ENCODE data around the gene SPATA20.

Gene SPATA20

DNA sequence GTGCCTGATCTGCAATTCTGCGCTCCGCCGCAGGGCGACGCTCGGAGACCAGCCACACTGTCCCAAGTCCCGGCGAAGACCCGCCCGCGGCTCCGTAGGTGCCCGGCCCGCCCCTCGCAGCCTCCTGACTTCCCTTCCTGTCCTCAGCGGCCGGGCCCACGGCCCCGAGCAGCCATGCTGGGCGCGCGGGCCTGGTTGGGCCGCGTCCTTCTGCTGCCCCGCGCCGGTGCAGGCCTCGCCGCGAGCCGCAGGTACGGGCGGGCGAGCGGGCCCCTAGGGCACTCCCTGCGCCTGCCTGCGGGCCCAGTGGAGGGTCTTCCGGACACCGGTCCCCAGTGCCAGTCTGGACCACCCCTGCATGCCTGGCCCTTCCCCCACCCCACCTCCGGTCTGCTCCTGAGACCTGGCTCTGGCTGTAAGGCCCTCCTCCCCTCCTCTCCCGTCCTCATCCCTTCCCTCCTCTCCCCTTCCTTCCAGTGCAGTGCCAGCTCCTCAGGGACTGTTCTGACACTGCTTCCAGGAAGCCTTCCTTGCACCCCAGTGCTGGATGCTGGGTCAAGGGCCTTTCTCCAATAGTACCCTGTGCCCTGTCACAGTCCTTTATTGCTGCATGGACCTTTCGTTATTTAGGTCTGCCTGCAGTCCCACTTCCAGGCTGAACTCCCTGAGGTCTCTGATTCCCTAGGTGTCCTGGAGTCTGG is at the start of gene SPATA20:
SPATA20 (plus strand) TSS at position 140 of the 701 bp plus-strand sequence; CDS start at position 175, 35 bp downstream.
- Histone ChIP-seq H3K36me3 (ENCODE audit: insufficient read depth, low read length) (no peaks in the 10 kb centered on the region), H3K9ac (ENCODE audit: low read depth, low read length) (peak within 1 kb of the TSS; percentile 72), H3K4me1 (ENCODE audit: insufficient read depth, low read length) (peaks cover 8% of the 10 kb centered on the region; the same call in 1 of the 2 replicates), H3K9me3 (ENCODE audit: control insufficient read depth, insufficient read depth, low read length) (no peaks in the 10 kb centered on the region)

DNA sequence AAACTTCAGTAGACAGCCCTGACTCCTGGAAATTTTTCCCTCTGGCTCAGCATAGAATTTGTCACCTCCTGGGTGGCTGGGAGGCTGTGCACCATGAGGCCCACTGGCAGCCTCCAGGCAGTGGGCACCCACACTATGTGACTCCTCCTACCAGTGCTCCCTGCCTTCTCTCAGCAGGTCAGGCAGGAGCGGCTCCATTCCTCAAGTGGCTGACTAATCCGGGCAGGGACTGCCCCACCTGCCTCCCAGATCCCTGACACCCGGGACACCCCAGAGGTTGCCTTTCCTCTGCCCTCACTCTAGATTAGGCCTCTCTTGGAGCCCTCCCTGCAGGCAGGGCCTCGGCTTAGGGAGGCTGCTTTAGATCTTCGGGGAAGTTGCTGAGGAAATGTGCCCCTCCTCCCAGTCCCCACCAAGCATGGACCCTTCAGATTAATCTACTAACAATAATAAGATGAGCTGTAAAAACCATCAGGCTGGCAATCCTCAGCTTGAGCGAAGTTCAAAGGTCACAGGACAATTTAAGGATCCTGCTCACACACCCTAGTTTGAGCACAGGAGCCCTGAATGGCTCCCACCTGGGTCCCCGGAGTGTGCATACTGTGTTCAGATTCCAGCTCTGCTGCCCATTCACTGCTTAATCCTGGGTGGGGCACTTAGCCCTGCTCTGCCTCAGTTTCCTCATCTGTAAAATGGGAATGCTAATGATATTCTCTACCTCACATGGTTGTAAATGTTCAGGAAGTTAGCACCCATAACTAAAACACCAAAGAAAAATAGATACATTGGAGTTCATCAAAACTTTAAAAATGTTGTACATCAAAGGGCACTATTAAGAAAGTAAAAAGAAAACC is 48.7 kb upstream of the SPATA20 start:
- Histone ChIP-seq H3K9me3 (ENCODE audit: control insufficient read depth, insufficient read depth, low read length) (no peaks in the 10 kb centered on the region), H3K9ac (ENCODE audit: low read depth, low read length) (no peak overlapping the region), H3K4me1 (ENCODE audit: insufficient read depth, low read length) (no peaks in the 10 kb centered on the region), H3K36me3 (ENCODE audit: insufficient read depth, low read length) (no peaks in the 10 kb centered on the region)

DNA sequence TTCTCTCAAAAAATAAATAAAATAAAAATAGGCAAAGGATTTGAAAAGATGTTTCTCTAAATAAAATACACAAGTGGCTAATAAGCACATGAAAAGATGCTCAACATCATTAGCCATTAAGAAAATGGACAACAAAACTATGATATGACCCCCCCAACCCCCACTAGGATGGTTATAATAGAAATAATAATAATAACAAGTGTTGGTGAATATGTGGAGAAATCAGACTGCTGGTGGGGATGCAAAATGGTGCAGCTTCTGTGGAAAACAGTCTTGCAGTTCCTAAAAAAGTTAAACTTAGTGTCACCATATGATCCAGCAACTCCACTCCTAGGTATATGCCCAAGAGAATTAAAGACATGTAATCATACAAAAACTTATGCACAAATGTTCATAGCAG is 47.7 kb upstream of the SPATA20 start:
- no peaks in the 10 kb centered on the region for H3K9me3 ChIP-seq (ENCODE audit: control insufficient read depth, insufficient read depth, low read length)
- H3K9ac ChIP-seq (ENCODE audit: low read depth, low read length): no peak overlapping the region
- peaks cover 7% of the 10 kb centered on the region; the same call in 1 of the 2 replicates for H3K4me1 ChIP-seq (ENCODE audit: insufficient read depth, low read length)
- H3K36me3 ChIP-seq (ENCODE audit: insufficient read depth, low read length): no peaks in the 10 kb centered on the region

DNA sequence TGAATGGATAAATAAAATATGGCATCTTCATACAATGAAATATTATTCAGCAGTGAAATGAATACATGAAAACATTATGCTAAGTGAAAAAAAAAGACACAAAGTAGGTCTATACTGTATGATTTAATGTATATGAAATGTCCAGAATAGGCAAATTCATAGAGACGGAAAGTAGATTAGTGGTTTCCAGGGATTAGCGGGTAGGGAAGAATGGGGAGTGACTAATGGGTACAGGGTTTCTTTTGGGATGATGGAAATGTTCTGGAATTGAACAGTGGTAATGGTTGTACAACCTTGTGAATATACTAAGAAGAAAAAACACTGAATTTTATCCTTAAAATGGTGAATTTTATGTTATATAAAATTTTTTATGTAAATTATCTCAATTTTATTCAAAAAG is 47.3 kb upstream of the SPATA20 start:
- H3K4me1 ChIP-seq (ENCODE audit: insufficient read depth, low read length): peaks cover 8% of the 10 kb centered on the region; the same call in 1 of the 2 replicates
- H3K9me3 ChIP-seq (ENCODE audit: control insufficient read depth, insufficient read depth, low read length): no peaks in the 10 kb centered on the region
- H3K9ac ChIP-seq (ENCODE audit: low read depth, low read length): no peak overlapping the region
- H3K36me3 ChIP-seq (ENCODE audit: insufficient read depth, low read length): no peaks in the 10 kb centered on the region

DNA sequence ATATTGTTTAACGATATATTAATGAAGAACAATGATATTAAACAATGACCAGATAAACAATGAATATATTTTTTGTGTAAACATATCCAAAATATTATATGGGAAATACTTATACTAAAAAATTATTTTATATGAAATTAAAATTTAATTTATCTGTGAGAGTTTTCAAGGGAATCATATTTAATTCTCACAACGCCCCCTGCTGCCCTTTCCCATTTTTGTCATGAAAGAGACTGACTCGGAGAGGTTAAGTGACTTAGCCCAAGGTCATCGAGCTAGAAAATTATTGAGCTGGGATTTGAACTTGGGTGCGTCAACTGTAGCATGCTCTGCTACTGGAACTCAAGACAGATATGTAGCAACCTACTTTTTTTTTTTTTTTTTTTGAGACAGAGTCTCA is 45.9 kb upstream of the SPATA20 start:
- Histone ChIP-seq H3K9me3 (ENCODE audit: control insufficient read depth, insufficient read depth, low read length) (no peaks in the 10 kb centered on the region), H3K9ac (ENCODE audit: low read depth, low read length) (no peak overlapping the region), H3K4me1 (ENCODE audit: insufficient read depth, low read length) (peaks cover 8% of the 10 kb centered on the region; the same call in 1 of the 2 replicates), H3K36me3 (ENCODE audit: insufficient read depth, low read length) (no peaks in the 10 kb centered on the region)

DNA sequence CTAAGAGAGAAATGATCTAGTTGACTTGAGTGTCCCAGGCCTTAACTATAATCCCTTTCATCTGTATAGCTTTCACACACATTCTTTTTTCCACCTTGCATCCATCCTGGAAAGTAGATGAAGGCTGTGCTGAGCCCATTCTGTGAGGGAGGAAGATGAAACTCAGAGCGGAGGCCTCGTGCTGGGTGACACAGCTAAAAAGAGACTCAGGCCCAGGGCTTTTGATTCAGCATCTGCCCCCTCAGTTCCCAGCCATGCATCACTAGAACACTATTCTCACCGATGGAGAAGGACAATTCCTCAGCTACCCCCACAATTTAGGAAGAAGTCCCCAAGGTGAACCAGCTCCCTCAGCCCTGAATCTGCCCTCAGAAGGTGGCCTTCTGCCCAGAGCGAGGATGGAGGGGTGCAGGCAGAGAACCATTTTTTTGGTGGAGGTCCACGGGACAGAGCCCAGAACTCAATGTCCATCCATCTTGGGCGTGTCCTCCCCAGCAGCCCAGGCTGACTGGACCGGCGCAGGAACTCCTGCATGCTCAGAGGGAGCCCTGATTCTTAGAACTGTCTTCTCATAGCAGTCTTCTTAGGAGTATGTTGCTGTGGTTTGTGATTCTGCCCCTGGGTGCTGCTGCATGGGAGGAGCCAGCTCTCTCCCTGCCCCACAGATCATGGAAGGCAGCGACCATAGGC is 44.5 kb upstream of the SPATA20 start:
- H3K36me3 ChIP-seq (ENCODE audit: insufficient read depth, low read length): no peaks in the 10 kb centered on the region
- no peaks in the 10 kb centered on the region for H3K9me3 ChIP-seq (ENCODE audit: control insufficient read depth, insufficient read depth, low read length)
- no peak overlapping the region for H3K9ac ChIP-seq (ENCODE audit: low read depth, low read length)
- H3K4me1 ChIP-seq (ENCODE audit: insufficient read depth, low read length): peaks cover 8% of the 10 kb centered on the region; the same call in 1 of the 2 replicates

DNA sequence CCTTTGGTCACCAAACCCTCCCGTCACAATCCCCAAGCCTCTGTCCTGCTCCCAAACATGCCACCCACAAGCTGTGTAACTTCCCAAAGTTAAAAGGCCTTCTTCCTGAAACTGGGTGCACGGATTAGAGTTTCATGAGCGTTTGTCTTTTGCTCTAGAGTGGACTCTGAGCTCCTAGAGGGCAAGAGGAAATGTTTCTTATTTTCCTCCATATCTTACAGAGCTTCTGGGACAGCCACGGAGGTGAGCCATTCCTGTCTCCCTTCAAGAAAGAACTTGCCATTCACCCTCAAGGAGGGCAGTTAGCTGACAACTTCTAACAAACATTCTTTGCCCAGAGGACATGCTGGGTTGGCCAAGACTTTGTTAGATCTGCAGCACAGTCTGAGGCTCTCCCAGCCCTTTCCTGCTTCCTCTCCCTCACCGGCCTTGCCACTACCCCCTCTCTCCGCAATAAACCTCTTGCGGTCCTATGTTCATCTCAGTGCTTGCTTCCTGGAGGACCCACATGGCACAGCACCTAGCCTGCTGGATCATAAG is 41.3 kb upstream of the SPATA20 start:
- H3K9ac ChIP-seq (ENCODE audit: low read depth, low read length): no peak overlapping the region
- H3K9me3 ChIP-seq (ENCODE audit: control insufficient read depth, insufficient read depth, low read length): no peaks in the 10 kb centered on the region
- no peaks in the 10 kb centered on the region for H3K36me3 ChIP-seq (ENCODE audit: insufficient read depth, low read length)
- H3K4me1 ChIP-seq (ENCODE audit: insufficient read depth, low read length): peaks cover 8% of the 10 kb centered on the region

DNA sequence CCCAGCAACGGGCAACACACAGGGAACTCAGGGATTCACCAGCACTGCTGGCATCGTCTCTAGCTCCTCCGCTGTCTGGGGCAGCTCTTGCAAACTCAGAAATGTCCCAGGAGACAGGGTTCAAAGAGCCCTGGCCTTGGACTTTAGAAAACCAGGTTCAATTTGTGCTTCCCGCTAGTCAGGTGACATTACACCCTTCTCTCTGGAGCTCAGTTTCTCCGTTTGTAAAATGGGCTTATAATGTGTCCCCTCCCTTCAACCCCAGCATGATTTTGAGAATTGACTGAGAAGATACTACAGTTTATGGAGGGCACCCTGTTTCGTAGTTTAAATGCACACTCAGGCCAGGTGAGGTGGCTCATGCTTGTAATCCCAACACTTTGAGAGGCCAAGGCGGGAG is 40.7 kb upstream of the SPATA20 start:
- Histone ChIP-seq H3K9ac (ENCODE audit: low read depth, low read length) (no peak overlapping the region), H3K4me1 (ENCODE audit: insufficient read depth, low read length) (peaks cover 14% of the 10 kb centered on the region), H3K36me3 (ENCODE audit: insufficient read depth, low read length) (no peaks in the 10 kb centered on the region), H3K9me3 (ENCODE audit: control insufficient read depth, insufficient read depth, low read length) (no peaks in the 10 kb centered on the region)

DNA sequence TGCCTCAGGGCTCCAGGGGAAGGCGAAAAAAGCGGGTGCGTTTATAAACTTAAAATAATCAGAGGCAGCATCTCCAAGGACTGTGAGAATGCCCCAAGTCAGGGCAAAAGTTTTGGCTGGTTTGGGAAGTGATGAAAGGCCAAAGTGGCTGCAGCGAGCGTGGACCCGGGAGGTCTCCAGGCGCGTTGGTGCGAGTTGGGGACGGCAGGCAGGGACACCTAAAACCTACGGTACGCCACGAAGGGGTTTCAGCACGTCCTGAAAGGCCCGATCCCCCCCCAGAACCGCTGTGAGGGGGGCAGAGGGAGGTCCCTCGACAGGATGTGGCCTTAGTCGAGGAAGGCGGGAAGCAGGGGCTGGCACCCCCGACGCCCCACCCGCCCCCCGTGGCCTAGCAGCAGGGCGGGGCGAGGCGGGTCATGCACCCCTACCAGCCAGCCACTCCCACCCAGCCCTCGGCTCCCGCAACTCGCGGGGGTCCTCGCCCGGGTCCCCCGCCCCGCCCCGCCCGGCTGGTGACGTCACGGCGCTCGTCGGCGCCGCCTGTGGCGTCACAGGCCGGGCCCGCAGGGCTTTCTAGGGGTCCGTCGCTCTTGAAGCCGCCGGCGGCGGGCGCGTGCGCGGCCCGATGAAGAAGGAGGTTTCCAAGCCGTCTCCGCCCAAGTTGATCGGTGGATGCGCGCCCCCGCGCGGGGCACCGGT is 39.0 kb upstream of the SPATA20 start, which contains the start of gene MYCBPAP:
MYCBPAP (plus strand) TSS at position 569 of the 702 bp plus-strand sequence. CDS start 236 bp downstream, outside the sequence.
- no peaks in the 10 kb centered on the region for H3K36me3 ChIP-seq (ENCODE audit: insufficient read depth, low read length)
- peak within 1 kb of the TSS; percentile 92 for H3K9ac ChIP-seq (ENCODE audit: low read depth, low read length)
- no peaks in the 10 kb centered on the region for H3K9me3 ChIP-seq (ENCODE audit: control insufficient read depth, insufficient read depth, low read length)
- H3K4me1 ChIP-seq (ENCODE audit: insufficient read depth, low read length): peaks cover 17% of the 10 kb centered on the region

DNA sequence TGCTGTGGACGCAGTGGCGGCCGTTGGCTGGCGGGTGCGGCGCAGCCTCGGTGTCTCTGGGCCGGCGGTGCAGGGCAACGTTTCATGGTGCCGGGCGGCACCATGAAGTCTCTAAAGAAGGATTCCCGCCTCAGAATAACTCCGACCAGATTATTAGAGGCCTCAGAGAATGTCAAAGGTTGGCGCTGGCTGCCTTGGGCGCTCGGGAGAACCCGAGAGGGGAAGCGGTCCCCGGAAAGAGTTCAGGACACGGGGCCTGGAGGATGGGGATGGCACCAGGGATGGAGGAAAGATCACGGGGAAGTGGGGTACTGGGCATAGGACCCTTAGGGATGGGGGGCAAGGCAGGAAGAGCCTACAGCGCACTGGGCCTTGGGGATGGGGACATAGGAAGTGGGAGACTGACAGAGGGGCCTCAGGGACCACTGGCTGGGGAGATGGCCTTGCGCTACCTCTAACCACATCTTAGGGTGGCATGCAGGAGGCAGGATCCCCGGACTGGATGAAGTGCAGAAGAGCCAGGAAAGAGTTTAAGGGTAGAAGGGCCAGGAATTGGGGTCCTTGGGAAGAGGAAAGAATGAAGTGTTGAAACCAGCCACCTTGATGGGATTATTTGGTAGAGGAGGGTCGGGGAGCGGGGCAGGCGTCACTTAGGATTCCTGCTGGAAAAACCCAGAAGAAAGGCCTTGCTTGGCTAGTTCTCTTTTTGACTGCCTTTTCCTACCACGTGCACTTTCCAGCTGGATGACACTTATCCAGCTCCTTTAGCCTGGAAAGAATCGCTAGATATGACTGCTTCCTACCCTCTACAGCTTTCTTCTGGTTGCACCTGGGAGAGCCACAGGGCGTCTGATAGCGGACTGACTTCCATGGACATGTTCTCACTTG is 38.2 kb upstream of the SPATA20 start:
- Histone ChIP-seq H3K36me3 (ENCODE audit: insufficient read depth, low read length) (no peaks in the 10 kb centered on the region), H3K9me3 (ENCODE audit: control insufficient read depth, insufficient read depth, low read length) (no peaks in the 10 kb centered on the region), H3K9ac (ENCODE audit: low read depth, low read length) (peak overlapping the region; percentile 92), H3K4me1 (ENCODE audit: insufficient read depth, low read length) (peaks cover 14% of the 10 kb centered on the region)

DNA sequence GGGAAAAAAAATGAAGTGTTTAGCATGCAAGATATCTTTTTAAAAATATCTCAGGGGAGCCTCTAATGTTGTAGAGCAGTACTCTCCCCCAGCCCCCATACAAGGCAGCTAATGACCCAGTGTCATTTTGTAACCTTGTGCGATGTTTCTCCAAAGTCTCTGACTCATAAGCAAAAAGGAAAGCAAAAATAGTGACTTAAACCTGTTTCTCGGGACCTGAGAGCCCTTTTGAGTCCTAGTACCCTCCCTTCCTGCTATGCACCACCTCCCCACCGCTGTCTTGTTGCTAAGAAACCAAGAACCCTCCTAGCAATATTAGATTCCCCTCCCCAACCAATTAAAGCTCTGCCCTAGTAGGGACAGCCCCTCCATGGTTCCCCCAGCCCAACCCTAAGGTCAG is 35.9 kb upstream of the SPATA20 start:
- Histone ChIP-seq H3K9me3 (ENCODE audit: control insufficient read depth, insufficient read depth, low read length) (no peaks in the 10 kb centered on the region), H3K9ac (ENCODE audit: low read depth, low read length) (no peak overlapping the region), H3K4me1 (ENCODE audit: insufficient read depth, low read length) (peaks cover 21% of the 10 kb centered on the region), H3K36me3 (ENCODE audit: insufficient read depth, low read length) (no peaks in the 10 kb centered on the region)

DNA sequence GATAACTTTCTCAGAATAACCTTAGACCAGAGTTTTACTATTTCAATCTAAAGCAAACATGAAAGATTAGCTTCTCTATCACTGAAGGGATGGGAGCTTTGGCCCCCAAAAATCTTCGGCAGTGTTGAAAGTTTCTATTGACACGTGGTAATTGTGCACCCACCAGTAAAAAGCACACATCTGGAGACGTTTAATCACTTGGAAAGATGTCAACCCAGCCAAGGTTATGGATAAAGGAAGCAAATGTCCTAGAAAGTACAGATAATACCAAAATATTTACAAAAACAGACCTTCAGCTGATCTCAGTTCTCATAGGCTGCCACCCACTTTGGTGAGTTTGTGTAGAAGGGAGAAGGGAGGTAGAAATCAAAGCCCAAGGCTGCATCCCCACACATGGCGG is 33.5 kb upstream of the SPATA20 start:
- Histone ChIP-seq H3K4me1 (ENCODE audit: insufficient read depth, low read length) (peaks cover 21% of the 10 kb centered on the region), H3K9me3 (ENCODE audit: control insufficient read depth, insufficient read depth, low read length) (no peaks in the 10 kb centered on the region), H3K36me3 (ENCODE audit: insufficient read depth, low read length) (no peaks in the 10 kb centered on the region), H3K9ac (ENCODE audit: low read depth, low read length) (no peak overlapping the region)

DNA sequence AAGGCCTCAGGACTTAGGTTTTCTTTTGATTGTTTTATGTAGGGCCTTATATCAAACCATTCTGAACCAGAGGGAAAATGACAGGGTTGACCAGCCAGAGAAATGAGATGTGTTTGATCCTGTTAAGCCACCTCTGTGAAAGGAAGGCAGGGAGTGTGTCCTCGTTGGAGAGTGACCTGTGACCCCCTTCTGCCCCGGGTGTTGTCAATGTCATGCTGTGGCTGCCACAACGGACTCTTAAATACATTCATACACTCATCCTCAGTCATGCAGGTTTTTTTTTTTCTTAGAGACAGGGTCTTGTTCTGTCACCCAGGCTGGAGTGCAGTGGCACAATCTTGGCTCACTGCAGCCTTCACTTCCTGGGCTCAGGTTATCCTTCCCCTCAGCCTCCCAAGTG is 32.6 kb upstream of the SPATA20 start:
- Histone ChIP-seq H3K9me3 (ENCODE audit: control insufficient read depth, insufficient read depth, low read length) (no peaks in the 10 kb centered on the region), H3K4me1 (ENCODE audit: insufficient read depth, low read length) (peaks cover 21% of the 10 kb centered on the region), H3K9ac (ENCODE audit: low read depth, low read length) (no peak overlapping the region), H3K36me3 (ENCODE audit: insufficient read depth, low read length) (no peaks in the 10 kb centered on the region)
